NB4 (cell line): ENCODE data around the gene SLC24A5.

Experiments
- MAX ChIP-seq: IDR thresholded peaks from 2 replicates; pipeline ENCODE4 v1.6.1; 2011; ENCODE audit warnings: low read depth, low read length
- POLR2A ChIP-seq: IDR thresholded peaks from 2 replicates; pipeline ENCODE4 v1.6.1; 2011; ENCODE audit warnings: mild to moderate bottlenecking; ENCODE audit not compliant: insufficient read length; ENCODE audit errors: extremely low read depth
- TF ChIP-seq, protein P1 (sequence below): IDR thresholded peaks from one replicate; pipeline ENCODE4 v1.5.1; 2012; ENCODE audit warnings: low read depth, low read length

DNA sequence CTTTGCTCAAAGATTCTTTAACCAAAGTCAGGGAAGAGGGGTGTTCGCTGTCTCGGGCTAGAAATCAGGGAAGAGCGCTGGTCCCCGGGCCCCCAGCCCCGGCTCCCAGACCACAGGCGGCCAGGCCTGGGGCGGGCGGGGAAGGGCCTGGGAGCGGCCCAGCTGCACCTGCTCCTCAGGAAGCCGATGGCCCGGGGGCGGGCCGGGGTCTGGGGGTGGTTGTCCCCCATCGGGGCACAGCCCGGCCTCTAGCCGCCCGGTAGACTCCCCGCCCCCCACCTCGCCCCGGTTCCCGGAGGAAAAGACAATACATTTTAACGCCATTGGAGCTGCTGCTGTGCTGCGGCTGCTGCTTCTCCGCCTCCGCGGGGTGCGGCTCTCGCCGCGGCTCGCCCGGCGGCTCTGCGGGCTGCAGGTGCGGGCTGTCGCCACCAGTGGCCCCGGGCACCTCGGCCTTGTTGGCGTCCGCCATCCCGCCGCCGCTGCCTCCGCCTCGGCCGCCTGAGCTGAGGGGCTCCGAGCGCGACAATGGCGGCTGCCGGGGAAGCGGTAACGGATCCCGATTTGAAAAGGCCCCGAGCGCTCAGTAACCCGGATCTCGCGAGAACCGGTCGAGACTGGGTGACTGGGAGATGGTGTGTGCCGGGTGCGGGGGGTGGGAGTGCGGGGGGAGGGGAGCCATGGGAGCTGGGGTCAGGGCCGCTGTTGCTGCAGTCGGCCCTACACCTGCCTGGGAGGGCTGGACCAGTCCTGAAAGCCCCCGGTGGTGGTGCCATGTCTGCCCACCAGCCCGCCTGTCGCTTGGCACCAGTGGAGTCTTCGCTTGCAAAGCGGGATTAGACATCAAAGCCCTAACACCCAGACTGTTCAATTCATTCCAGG lies 57.2 kb downstream of the SLC24A5 start, which contains the start of gene MYEF2:
- TF ChIP-seq MAX (no peak), POLR2A (no peak)
- TF ChIP-seq, protein P1, sequence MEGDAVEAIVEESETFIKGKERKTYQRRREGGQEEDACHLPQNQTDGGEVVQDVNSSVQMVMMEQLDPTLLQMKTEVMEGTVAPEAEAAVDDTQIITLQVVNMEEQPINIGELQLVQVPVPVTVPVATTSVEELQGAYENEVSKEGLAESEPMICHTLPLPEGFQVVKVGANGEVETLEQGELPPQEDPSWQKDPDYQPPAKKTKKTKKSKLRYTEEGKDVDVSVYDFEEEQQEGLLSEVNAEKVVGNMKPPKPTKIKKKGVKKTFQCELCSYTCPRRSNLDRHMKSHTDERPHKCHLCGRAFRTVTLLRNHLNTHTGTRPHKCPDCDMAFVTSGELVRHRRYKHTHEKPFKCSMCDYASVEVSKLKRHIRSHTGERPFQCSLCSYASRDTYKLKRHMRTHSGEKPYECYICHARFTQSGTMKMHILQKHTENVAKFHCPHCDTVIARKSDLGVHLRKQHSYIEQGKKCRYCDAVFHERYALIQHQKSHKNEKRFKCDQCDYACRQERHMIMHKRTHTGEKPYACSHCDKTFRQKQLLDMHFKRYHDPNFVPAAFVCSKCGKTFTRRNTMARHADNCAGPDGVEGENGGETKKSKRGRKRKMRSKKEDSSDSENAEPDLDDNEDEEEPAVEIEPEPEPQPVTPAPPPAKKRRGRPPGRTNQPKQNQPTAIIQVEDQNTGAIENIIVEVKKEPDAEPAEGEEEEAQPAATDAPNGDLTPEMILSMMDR: no peak
